Renal cortical epithelial cell (primary cell): ENCODE results near the gene CLMP. TPM values are rescaled to one million over a fixed set of nuclear protein-coding genes. Genes with fewer than 3 reads are reported as not detected.
"Not testable (repeated sequence)": the region's sequence is repeated elsewhere in the genome, so short reads cannot be mapped to it uniquely, and the experiment has no call there.

Source experiments
- DNase-seq: peaks from one replicate; pipeline ENCODE4 v3.0.0-alpha.2; 2011; ENCODE audit warnings: low read depth
- total RNA-seq: library from RNA; depleted of rRNA; stranded (reverse); fragments of >200 nt; gene quantifications from 2 replicates; pipeline ENCODE4 v1.2.3, GENCODE V29; 2014

The CLMP gene
- total RNA-seq, 1 donor from 2014 or later: 48.9 TPM

DNA sequence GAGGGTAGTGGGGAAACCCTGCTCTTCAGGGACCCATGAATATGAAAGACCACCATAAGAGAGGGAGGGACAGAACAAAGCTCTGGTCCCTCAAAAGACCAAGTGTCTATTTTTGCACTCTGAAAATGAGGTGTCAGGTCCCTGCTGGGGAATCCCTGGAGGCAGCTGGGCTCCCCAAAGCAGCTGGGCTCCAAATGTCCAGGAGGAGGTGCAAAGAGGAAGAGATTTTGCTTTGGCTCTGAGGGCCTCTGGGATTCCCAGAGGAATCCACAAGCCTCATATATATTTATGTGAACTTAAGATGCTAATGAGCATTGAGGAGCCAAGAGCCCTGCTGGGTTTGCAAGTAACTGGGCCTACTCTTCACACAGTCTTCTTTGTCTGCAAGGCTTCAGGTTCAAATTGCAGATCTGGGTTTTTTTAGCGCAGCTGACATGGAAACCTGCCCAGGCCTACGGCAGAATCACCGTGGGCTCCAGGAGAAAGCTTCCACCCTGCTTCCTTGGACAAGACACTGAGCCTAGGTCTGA, 26.0 kb downstream of the CLMP start:
- no peak for DNase-seq

GRCh38 chr11:123168241-123168640, 26.8 kb downstream of the CLMP start:
- no peak for DNase-seq

GRCh38 chr11:123166071-123166559, 28.9 kb downstream of the CLMP start:
- no peak for DNase-seq

GRCh38 chr11:123164732-123165450, 30.2 kb downstream of the CLMP start:
- no peak for DNase-seq

DNA sequence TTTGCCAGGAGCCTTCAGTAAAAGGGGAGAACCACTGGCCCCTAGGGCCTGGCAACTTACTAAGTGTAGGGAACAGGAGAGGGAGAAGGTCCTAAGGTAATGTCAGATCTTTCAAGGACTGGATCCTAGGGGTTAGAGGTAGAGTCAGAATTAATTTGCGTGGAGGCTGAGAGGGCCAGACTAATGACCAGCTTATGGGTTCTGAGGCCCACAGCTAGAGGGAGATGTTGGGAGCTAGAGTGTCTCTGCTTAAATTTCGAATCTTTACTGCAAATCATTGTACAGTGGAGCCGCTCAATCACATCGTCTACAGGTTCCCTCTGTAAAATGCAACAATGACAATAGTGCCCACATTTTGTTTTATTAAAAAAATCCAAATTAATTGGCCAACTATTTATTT, 31.4 kb downstream of the CLMP start:
- no peak for DNase-seq

DNA sequence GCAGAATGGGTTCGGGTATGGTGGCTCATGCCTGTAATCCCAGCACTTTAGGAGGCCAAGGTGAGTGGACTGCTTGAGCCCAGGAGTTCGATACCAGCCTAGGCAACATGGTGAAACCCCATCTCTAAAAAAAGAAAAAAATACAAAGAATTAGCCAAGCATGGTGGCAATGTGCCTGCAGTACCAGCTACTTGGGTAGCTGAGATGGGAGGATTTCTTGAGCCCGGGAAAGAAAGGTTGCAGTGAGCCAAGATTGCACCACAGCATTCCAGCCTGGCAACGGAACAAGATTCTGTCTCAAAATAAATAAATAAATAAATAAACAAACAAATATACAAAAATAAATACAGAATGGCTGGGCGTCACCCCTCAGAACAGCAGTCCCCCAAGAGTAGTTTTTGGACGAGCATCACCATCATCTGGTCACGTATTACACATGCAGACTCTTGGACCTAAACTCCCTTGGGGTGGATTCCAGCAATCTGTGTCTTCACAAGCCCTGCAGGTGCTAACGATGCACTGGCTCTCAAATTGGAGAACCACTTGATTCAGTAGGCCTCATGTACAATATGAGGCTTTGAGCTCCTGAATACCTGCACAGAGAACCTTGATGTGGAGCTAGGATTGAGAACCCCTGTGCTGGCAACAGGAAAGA, 33.5 kb downstream of the CLMP start:
- no peak for DNase-seq

GRCh38 chr11:123159183-123159857, 35.7 kb downstream of the CLMP start:
- peak; percentile 26 for DNase-seq

- DNase-seq: peak; percentile 40
Observed at GRCh38 chr11:123158033-123159003, 36.7 kb downstream of the CLMP start.

- peak; percentile 64 for DNase-seq
Observed at GRCh38 chr11:123152951-123153350, 42.1 kb downstream of the CLMP start.

GRCh38 chr11:123152346-123152745, 42.7 kb downstream of the CLMP start:
- not testable (repeated sequence) for DNase-seq

DNA sequence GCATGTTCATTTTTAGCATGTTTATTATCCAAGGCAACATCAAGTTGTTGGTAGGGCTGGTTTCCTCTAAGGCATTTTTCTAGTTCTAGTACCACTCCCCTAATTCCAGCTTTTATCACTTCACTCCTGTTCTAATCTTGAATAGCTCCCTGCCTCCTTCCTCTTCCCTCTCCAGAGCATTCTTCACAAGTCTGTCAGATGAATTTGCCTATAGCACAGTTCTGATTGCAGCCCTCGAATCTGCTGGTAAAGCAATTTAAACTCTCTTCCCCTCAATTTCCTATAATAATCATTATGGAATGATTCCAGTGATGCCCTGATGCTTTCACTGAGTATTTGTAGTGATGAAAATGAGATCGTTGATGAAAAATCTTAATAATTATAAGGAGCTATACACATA, 43.3 kb downstream of the CLMP start:
- no peak for DNase-seq

DNA sequence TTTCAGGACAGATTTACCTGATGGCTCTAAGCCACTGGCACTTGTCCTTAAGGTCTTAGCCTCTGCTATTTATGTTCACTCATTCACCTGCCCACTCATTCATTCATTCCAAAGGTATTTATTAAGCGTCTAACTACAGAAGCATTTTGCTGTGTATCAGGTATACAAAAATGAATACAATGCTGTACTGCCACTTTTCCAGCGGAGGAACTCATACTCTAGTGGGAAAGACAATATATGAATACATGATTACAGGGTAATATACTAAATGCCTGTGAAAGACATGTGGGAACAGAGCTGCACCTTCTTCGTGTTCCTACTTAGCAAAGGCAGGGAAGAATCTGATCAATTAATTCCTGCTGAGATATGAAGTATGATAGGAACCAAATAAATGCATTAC, 43.7 kb downstream of the CLMP start:
- DNase-seq: no peak

DNA sequence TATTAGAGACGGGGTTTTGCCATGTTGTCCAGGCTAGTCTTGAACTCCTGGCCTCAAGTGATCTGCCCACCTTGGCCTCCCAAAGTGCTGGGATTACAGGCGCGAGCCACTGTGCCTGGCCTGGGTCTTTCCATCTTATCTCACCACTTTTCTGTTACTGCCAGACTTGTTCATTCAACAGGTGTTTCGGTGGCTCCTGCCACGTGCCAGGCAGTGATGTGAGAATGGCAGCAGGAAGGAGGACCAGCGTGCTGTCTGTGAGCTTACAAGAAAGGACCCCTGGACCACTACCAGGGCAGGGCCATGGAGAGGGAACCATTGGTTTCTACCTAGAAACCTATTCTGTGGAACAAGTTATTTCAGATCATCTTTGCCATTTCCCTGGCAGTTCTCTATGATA, 44.2 kb downstream of the CLMP start:
- no peak for DNase-seq

DNA sequence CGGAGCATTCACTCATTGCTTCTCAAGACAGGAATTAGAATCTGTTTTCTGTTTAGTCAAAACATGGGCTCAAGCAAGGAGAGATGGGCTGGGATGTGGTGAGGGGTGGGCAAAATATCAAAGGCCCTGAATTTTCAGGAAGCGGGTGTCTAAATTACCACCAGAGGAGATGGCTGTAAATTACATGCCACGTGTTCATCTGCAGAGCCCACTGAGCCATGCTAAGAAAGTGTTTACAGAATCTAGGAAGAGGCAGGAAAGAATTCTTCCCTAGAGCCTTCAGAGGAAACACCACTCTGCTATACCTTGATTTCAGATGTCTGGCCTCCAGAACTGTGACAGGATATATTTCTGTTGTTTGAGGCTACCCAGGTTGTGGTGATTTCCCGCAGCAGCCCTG, 46.1 kb downstream of the CLMP start:
- no peak for DNase-seq

GRCh38 chr11:123145661-123146060, 49.4 kb downstream of the CLMP start:
- no peak for DNase-seq

GRCh38 chr11:123145220-123145619, 49.8 kb downstream of the CLMP start:
- peak; percentile 95 for DNase-seq

- no peak for DNase-seq
Observed at GRCh38 chr11:123144707-123145106, 50.3 kb downstream of the CLMP start.

- DNase-seq: no peak
Observed at GRCh38 chr11:123143921-123144320, 51.1 kb downstream of the CLMP start.

GRCh38 chr11:123143476-123143875, 51.6 kb downstream of the CLMP start:
- DNase-seq: no peak

GRCh38 chr11:123139206-123139605, 55.8 kb downstream of the CLMP start:
- DNase-seq: no peak
